Tibial nerve (tissue), 4 donors: ENCODE data around the gene ARPP21.

Source experiments
- CTCF ChIP-seq, 5 experiments: fragments of 200-600 bp in 3 of 5; fragments of 450-650 bp in 2 of 5; sonication (generic) in 3 of 5; IDR thresholded peaks; one replicate each; pipeline ENCODE4 v1.5.1; 2016 to 2019; ENCODE audit warnings: antibody characterized with exemption in 5 of 5, mild to moderate bottlenecking in 3 of 5, moderate library complexity in 2 of 5
- EP300 ChIP-seq, 2 donors: sonication (generic); formaldehyde crosslinking; IDR thresholded peaks; one replicate each; pipeline ENCODE4 v1.6.1; 2017; ENCODE audit warnings: antibody characterized with exemption in 2 of 2, mild to moderate bottlenecking in 1 of 2
- POLR2A ChIP-seq, 2 donors: fragments of 450-650 bp; IDR thresholded peaks; one replicate each; pipeline ENCODE4 v1.6.1; 2017; ENCODE audit warnings: antibody characterized with exemption in 2 of 2, mild to moderate bottlenecking in 2 of 2, moderate library complexity in 2 of 2

- TF ChIP-seq CTCF (IDR thresholded peaks at IDR 0.05) (no peak), POLR2A (IDR thresholded peaks at IDR 0.05) (no peak), EP300 (IDR thresholded peaks at IDR 0.05) (no peak)
These were observed 32.2 kb downstream of the ARPP21 start for GRCh38 chr3:35671483-35671882.
